Gastroesophageal sphincter (tissue), 4 donors: ENCODE data around the gene FADS6. TPM values are rescaled to one million over a fixed set of nuclear protein-coding genes. Genes with fewer than 3 reads are reported as not detected.
"Not testable (repeated sequence)": the region's sequence is repeated elsewhere in the genome, so short reads cannot be mapped to it uniquely, and the experiment has no call there.

ENCODE experiments used
- ATAC-seq: fragments of 150-250 bp; one replicate; pipeline ENCODE4 v1.9.1; 2016; ENCODE audit warnings: mild to moderate bottlenecking, moderate library complexity
- H3K27ac ChIP-seq, 4 donors: fragments of 200-600 bp; sonication (generic) in 3 of 4; 1 replicate in 3 of 4; 2 replicates in 1 of 4; pipeline ENCODE4 v1.5.1; 2016 to 2019
- H3K27me3 ChIP-seq: fragments of 200-600 bp; sonication (generic); one replicate; pipeline ENCODE4 v1.5.1; 2019
- H3K36me3 ChIP-seq, 2 donors: fragments of 200-600 bp; sonication (generic); one replicate each; pipeline ENCODE4 v1.5.1; 2019; ENCODE audit warnings: control low read depth in 1 of 2
- H3K4me1 ChIP-seq, 3 donors: fragments of 200-600 bp; sonication (generic); 1 replicate in 2 of 3; 2 replicates in 1 of 3; pipeline ENCODE4 v1.5.1; 2016 to 2019; ENCODE audit warnings: control low read depth in 2 of 3
- H3K4me3 ChIP-seq, 2 donors: fragments of 200-600 bp; sonication (generic); one replicate each; pipeline ENCODE4 v1.5.1; 2019; ENCODE audit warnings: mild to moderate bottlenecking in 1 of 2, moderate library complexity in 1 of 2
- H3K9me3 ChIP-seq, 3 donors: fragments of 200-600 bp; sonication (generic); one replicate each; pipeline ENCODE4 v1.5.1; 2017 to 2019; ENCODE audit warnings: control low read depth in 2 of 3
- EP300 ChIP-seq: sonication (generic); formaldehyde crosslinking; IDR thresholded peaks from one replicate; pipeline ENCODE4 v1.6.1; 2017; ENCODE audit warnings: antibody characterized with exemption, mild to moderate bottlenecking
- POLR2A ChIP-seq, 2 donors: fragments of 450-650 bp; IDR thresholded peaks; one replicate each; pipeline ENCODE4 v1.6.1; 2017; ENCODE audit warnings: antibody characterized with exemption in 2 of 2, mild to moderate bottlenecking in 2 of 2, moderate library complexity in 1 of 2
- POLR2AphosphoS5 ChIP-seq: sonication (generic); formaldehyde crosslinking; IDR thresholded peaks from one replicate; pipeline ENCODE4 v1.6.1; 2017; ENCODE audit warnings: antibody characterized with exemption
- WGBS, 2 donors: methylation state at CpG; one replicate each; pipeline ENCODE4 v1.1.5; 2018; ENCODE audit warnings: low coverage in 1 of 2; 5-methylcytosine and 5-hydroxymethylcytosine counted together
- total RNA-seq, 4 donors: library from RNA; depleted of rRNA; stranded (reverse); fragments of >200 nt; gene quantifications; one replicate each; pipeline ENCODE4 v1.1.0, GENCODE V29; 2016
- TF ChIP-seq, protein P1 (sequence below), 4 experiments: fragments of 200-600 bp in 2 of 4; fragments of 450-650 bp in 2 of 4; sonication (generic) in 1 of 4; IDR thresholded peaks; one replicate each; pipeline ENCODE4 v1.5.1; 2017 to 2019; ENCODE audit warnings: antibody characterized with exemption in 4 of 4, mild to moderate bottlenecking in 2 of 4, moderate library complexity in 2 of 4

FADS6 gene
- total RNA-seq, 4 donors from 2014 or later = 0.37 TPM; not detected in 3

DNA sequence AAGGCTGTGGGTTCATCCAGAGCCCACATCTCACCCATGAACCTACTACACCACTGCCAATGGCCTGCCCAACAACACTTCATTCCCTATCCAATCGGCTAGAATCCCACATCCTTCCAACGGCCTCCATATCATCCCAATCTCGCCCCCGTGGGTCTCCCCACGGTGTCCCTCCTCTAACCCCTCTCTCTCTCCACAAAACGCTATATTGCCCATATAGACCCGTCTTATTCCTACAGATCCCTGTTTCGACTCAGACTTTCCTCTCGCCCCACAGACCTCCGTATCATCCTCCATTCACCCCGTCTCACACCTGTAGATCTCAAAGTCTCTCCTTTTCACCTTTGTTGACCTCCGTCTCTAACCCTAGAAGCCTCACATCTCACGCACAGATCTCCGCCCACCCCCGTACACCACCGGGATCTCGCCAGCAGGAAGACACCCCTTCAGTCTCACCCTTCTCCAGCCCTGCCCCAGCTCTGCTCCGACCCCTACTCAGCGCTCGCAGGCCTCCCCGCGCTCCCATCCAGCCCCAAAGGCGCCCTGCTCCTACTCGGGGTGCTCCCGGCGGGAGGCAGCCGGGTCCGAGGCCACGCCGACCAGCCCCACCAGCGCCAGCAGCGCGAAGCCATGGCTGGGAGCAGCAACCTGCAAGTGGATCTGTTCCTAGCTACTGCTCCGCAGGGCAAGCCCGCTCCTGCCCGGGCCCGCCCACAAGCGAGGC is 21.0 kb downstream of the FADS6 start, which contains the start of gene FDXR:
Gene FDXR, minus strand, starts transcription at position 682 of the 724 bp plus-strand sequence. Its CDS starts 50 bp downstream, at position 632.
- Histone ChIP-seq H3K4me1 (peaks cover 0 to 25% (median 12%) of the 10 kb centered on the region in 3 donors), H3K9me3 (no peaks in the 10 kb centered on the region), H3K4me3 (peak within 1 kb of the TSS; percentile 60), H3K27ac (peak within 1 kb of the TSS; percentile 88 to 95 (median 90)), H3K27me3 (peaks cover 4% of the 10 kb centered on the region), H3K36me3 (no peaks in the 10 kb centered on the region)
- ATAC-seq = no peak
- TF ChIP-seq POLR2A (IDR thresholded peaks at IDR 0.05) = peak; percentile 30 to 60
- peak; percentile 39 for TF ChIP-seq POLR2AphosphoS5
- TF ChIP-seq, protein P1, sequence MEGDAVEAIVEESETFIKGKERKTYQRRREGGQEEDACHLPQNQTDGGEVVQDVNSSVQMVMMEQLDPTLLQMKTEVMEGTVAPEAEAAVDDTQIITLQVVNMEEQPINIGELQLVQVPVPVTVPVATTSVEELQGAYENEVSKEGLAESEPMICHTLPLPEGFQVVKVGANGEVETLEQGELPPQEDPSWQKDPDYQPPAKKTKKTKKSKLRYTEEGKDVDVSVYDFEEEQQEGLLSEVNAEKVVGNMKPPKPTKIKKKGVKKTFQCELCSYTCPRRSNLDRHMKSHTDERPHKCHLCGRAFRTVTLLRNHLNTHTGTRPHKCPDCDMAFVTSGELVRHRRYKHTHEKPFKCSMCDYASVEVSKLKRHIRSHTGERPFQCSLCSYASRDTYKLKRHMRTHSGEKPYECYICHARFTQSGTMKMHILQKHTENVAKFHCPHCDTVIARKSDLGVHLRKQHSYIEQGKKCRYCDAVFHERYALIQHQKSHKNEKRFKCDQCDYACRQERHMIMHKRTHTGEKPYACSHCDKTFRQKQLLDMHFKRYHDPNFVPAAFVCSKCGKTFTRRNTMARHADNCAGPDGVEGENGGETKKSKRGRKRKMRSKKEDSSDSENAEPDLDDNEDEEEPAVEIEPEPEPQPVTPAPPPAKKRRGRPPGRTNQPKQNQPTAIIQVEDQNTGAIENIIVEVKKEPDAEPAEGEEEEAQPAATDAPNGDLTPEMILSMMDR (IDR thresholded peaks at IDR 0.05) = no peak
- no peak for TF ChIP-seq EP300
- WGBS, 2 donors = 4 to 11% methylated on average over 14 to 20 of the region's 38 CpGs

DNA sequence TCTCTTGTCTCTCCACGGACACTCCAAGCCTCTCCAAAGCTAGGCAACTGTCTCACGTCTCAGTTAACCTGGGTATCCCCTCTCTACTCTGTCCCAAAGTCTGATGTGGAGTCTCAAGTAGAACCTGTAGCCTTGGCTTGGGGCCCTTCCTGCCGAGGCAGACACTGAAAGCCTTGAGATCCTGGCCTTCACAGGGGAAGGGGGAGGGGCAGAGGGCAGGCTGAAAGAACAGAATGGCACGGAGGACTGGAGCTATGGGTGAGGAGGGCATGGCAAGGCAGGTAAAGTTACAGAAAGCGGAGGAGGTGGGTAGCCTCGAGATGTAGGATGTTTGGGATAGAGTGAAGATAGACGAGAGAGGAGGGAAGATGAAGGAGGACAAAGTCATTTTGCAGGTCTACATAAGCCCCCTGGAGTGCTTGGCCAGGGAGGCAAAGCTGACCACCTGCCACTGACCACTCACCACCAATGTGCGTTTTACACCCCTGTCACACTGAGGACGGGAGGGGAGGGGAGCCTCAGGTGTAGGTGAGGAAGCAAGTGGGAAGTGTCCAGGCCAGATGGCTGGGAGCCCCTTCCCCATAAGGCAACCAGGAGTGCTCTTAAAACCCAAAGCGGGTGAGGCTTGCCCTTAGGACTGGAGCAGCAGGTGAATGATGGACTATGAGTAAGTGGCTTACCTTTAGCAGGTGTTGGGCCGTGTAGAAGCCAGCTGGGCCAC is 21.9 kb downstream of the FADS6 start:
- Histone ChIP-seq H3K9me3 (no peaks in the 10 kb centered on the region), H3K27ac (no peak overlapping the region), H3K27me3 (no peaks in the 10 kb centered on the region), H3K36me3 (no peaks in the 10 kb centered on the region), H3K4me3 (no peak overlapping the region), H3K4me1 (peaks cover 0 to 25% (median 12%) of the 10 kb centered on the region in 3 donors)
- no peak for ATAC-seq
- WGBS, 2 donors = 85 to 87% methylated on average over 3 to 9 of the region's 11 CpGs
- TF ChIP-seq EP300 = no peak
- TF ChIP-seq POLR2AphosphoS5 = no peak
- no peak for TF ChIP-seq POLR2A (IDR thresholded peaks at IDR 0.05)
- TF ChIP-seq, protein P1 (IDR thresholded peaks at IDR 0.05) = no peak

DNA sequence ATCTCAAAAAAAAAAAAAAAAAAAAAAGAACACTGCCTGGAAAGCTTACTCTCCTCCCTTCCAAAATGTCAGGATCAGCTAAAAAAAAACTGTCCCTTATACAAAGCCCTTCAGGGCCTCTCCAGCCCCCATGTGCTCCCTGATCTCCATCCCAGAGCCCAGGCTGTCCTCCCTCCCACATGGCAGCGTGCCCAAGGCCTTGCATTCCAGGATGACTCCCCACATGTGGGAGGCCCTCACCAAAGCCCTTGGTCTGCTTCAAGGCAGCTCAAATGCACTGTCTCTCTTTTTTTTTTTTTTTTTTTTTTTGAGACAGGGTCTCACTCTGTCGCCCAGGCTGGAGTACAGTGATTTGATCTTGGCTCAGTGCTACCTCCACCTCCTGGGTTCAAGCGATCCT is 22.9 kb downstream of the FADS6 start:
- Histone ChIP-seq H3K4me3 (no peak overlapping the region), H3K4me1 (peaks cover 0 to 25% (median 12%) of the 10 kb centered on the region in 3 donors), H3K27ac (no peak overlapping the region), H3K27me3 (no peaks in the 10 kb centered on the region), H3K9me3 (no peaks in the 10 kb centered on the region), H3K36me3 (no peaks in the 10 kb centered on the region)
- no peak for ATAC-seq
- 79 to 100% methylated on average over 1 to 2 of the region's 3 CpGs for WGBS, 2 donors
- TF ChIP-seq POLR2A (IDR thresholded peaks at IDR 0.05) = no peak
- TF ChIP-seq EP300 = no peak
- TF ChIP-seq POLR2AphosphoS5 = no peak
- TF ChIP-seq, protein P1 (IDR thresholded peaks at IDR 0.05) = no peak

DNA sequence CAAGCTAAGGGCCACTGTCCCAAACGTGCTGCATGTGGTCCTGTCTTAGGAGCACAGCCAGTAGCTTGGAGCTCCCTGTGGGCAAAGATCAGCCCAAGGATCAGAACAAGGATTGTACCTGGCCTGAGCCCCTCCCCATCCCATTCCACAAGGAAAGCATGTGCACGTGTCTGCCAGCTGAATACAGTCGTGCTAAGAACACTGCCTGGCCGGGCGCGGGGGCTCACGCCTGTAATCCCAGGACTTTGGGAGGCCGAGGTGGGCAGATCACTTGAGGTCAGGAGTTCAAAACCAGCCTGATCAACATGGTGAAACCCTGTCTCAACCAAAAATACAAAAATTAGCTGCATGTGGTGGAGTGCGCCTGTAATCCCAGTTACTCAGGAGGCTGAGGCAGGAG is 23.4 kb downstream of the FADS6 start:
- H3K4me3 ChIP-seq, H3K9me3 ChIP-seq, ATAC-seq, H3K27me3 ChIP-seq, H3K27ac ChIP-seq, H3K36me3 ChIP-seq: not testable (repeated sequence)
- no CpG with 5 or more reads among the region's 9 CpGs for WGBS, 2 donors
- peaks cover 0 to 25% (median 12%) of the 10 kb centered on the region in 3 donors for H3K4me1 ChIP-seq

DNA sequence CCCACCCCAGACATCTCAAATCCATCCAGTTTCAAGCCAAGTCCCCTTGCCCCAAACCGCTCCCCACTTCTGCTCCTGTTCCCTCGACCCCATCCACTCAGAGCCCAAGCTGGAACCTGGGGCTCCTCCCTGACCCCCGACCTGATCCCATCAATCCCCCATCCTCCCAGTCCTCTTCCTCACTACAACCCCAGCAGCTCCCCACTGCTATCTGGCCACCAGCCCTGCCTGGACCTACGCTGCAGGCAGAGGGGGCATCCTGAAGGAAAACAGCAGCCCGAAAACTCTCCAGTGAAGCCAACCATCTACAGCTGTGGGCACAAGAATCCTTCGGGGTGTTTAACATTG is 24.6 kb downstream of the FADS6 start:
- H3K36me3 ChIP-seq = no peaks in the 10 kb centered on the region
- WGBS, 2 donors = 92 to 100% methylated on average over 2 to 4 of the region's 6 CpGs
- H3K27me3 ChIP-seq = peaks cover 7% of the 10 kb centered on the region
- H3K9me3 ChIP-seq = no peaks in the 10 kb centered on the region
- H3K27ac ChIP-seq = no peak overlapping the region
- no peak overlapping the region for H3K4me3 ChIP-seq
- H3K4me1 ChIP-seq = peaks cover 0 to 29% (median 10%) of the 10 kb centered on the region in 3 donors
- ATAC-seq = no peak
- no peak for TF ChIP-seq EP300
- TF ChIP-seq, protein P1 (IDR thresholded peaks at IDR 0.05) = no peak
- TF ChIP-seq POLR2AphosphoS5 = no peak
